Measurements from ENCODE around the gene F13B.
"Not testable (repeated sequence)": the region's sequence is repeated elsewhere in the genome, so short reads cannot be mapped to it uniquely, and the experiment has no call there.

Gene F13B, protein sequence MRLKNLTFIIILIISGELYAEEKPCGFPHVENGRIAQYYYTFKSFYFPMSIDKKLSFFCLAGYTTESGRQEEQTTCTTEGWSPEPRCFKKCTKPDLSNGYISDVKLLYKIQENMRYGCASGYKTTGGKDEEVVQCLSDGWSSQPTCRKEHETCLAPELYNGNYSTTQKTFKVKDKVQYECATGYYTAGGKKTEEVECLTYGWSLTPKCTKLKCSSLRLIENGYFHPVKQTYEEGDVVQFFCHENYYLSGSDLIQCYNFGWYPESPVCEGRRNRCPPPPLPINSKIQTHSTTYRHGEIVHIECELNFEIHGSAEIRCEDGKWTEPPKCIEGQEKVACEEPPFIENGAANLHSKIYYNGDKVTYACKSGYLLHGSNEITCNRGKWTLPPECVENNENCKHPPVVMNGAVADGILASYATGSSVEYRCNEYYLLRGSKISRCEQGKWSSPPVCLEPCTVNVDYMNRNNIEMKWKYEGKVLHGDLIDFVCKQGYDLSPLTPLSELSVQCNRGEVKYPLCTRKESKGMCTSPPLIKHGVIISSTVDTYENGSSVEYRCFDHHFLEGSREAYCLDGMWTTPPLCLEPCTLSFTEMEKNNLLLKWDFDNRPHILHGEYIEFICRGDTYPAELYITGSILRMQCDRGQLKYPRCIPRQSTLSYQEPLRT

DNA sequence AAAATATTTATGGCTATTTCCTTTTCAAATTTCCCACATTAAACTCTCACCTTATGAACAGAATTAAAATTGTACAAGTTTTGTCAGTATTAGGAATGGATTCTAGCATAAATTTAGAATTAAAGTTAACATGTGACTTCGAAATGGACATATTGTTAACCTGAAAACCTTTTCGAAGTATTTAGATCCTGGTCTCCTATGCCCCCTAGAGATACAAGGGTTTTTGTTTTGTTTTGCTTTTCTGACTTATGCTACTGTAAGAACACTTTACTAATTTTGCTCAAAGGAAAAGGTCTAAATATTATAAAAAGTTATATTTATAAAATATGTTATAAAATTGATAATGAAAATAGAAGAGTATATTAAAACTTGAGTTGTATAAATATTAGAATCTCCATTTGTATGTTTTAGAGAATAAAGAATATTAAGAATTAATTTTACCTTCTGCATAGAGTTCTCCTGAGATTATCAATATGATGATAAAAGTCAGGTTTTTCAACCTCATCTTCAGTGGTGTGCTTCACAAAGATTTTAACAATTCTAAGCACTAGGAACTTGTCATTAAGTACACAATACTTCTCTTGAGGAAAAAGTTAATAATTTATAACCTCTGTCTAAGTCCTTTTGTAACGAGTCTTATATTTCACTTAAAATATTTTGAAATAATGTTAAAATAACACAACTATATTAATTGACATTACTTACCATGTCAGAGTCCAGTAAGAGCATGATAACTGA is at the start of gene F13B:
F13B (minus strand) TSS at position 542 of the 738 bp plus-strand sequence; CDS start at position 505, 37 bp downstream.
- DNase-seq (ENCODE audit: low read depth in 1 of 2, low spot score in 1 of 2), result no peak
- no peak for TF ChIP-seq JUND (IDR thresholded peaks at IDR 0.05; ENCODE audit: low read depth)
- in situ Hi-C loops (cut with HindIII; ENCODE audit: low pct_unique_long_range_greater_than_20kb, low sequenced_read_pairs), result no loop called here

DNA sequence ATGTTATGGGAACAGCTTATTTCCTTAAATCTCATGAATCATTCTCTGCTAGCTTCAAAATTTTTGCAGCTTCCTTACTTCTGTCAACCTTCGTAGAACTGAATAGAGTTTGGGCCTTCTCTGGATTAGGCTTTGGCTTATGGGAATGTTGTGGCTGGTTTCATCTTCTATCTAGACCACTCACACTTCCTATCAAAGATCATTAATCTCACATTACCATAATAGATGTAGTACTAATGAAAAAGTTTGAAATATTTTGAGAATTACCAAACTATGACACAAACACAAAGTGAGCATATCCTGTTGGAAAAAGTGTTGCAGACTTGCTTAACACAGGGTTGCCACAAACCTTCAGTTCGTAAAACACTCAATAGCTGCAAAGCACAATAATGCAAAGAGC is 49.1 kb upstream of the F13B start:
- no peak for TF ChIP-seq JUND (IDR thresholded peaks at IDR 0.05; ENCODE audit: low read depth)
- DNase-seq (ENCODE audit: low read depth in 1 of 2, low spot score in 1 of 2), result no peak
- in situ Hi-C loops (cut with HindIII; ENCODE audit: low pct_unique_long_range_greater_than_20kb, low sequenced_read_pairs), result no loop called here

DNA sequence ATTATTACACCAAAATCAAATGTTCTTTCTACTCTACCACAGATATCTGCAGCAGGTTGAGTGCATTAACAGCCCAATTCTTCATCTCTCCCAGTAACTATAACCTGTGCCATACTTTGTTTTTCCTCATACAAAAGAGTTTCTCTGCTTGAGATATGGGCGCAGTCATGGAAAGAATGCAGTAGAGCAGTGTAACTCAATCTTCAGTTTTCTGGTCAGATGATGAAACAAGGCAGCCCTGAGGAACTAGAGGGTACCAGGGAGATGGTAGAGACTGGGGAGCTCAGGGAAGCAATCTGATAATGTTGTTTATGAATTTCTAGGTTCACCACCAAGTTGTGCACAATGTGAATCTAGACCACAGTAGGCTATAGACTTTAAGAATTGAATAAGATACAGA is 39.8 kb upstream of the F13B start:
- TF ChIP-seq JUND (IDR thresholded peaks at IDR 0.05; ENCODE audit: low read depth), result no peak
- in situ Hi-C loops (cut with HindIII; ENCODE audit: low pct_unique_long_range_greater_than_20kb, low sequenced_read_pairs), result no loop called here
- no peak for DNase-seq (ENCODE audit: low read depth in 1 of 2, low spot score in 1 of 2)

DNA sequence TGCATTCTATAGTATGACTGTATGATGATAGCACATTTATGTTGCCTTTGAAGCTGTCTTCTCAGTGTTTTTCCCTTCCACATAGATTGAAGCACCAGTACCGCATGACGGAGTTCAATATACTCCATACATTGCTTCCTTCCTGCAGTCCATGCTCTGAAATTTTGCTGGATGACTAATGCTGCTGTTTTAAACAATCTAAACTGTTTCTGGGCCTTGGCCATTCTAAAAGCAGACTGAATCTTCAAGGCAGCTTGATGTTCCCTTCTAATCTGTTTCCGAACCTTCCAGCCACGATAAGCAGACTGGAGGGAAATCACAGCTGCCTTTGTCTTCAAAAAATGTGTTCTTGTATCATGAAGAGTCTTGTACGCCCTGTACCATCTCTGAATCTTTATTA is 36.2 kb upstream of the F13B start:
- no peak for DNase-seq (ENCODE audit: low read depth in 1 of 2, low spot score in 1 of 2)
- in situ Hi-C loops (cut with HindIII; ENCODE audit: low pct_unique_long_range_greater_than_20kb, low sequenced_read_pairs), result no loop called here
- TF ChIP-seq JUND (IDR thresholded peaks at IDR 0.05; ENCODE audit: low read depth), result no peak

DNA sequence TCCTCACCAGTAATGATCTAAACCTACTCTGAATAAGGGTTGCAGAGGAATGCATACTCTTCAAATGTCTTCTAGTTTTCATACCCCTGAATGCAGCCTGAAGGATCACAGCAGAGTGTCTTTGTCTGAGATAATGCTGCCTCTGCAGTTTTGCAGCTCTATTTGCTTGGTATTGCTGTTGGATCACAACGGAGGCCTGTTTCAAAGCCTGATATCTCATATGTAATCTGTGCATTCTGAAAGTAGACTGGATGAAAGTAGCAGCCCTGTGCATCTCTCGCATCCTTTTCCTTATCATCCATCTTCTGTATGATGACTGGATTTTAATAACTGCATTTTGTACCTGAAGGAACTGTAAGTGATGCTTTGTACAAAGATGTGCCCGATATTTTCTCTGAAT is 34.9 kb upstream of the F13B start:
- in situ Hi-C loops (cut with HindIII; ENCODE audit: low pct_unique_long_range_greater_than_20kb, low sequenced_read_pairs), result no loop called here
- no peak for TF ChIP-seq JUND (IDR thresholded peaks at IDR 0.05; ENCODE audit: low read depth)

DNA sequence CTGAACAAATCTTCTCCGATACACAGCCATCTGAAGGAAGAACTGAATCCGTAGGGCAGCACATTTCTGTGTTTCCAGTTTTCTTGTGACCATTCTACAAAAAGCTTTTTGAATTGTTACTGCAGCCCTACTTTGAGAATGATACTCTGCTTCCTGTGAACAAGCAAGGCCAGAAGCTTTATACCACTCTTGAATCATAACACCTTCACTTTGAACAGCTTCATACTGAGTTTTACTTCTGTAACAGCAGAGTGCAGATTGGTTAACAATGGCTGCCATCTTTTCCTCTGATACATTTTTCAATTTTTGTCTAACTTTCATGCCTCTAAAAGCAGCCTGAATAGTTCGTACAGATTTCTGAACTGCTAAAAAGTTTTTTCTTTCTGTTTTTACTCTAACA is 33.6 kb upstream of the F13B start:
- no peak for DNase-seq (ENCODE audit: low read depth in 1 of 2, low spot score in 1 of 2)
- no peak for TF ChIP-seq JUND (IDR thresholded peaks at IDR 0.05; ENCODE audit: low read depth)
- in situ Hi-C loops (cut with HindIII; ENCODE audit: low pct_unique_long_range_greater_than_20kb, low sequenced_read_pairs), result no loop called here

More for the DNA sequence above, 34.9 kb upstream of the F13B start:
- no peak for DNase-seq (ENCODE audit: low read depth in 1 of 2, low spot score in 1 of 2)

DNA sequence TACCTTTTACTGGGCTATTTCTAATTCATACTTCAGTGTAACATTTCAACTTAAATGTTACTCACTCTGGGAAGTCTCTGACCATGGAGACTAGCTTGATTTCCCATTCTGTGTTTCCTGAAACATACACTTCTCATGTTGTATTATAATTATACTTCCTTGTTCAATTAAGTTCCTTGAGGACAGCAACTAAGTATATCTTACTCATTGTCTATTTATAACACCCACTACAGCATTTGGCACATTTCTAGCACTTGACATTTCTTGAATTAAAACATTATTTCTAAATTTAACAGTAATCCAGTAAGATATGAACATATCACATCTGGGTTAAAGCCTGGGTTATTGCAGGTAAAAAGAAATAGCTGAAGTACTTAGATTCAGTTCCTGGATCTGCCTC is 32.4 kb upstream of the F13B start:
- DNase-seq (ENCODE audit: low read depth in 1 of 2, low spot score in 1 of 2), result no peak
- no peak for TF ChIP-seq JUND (IDR thresholded peaks at IDR 0.05; ENCODE audit: low read depth)
- in situ Hi-C loops (cut with HindIII; ENCODE audit: low pct_unique_long_range_greater_than_20kb, low sequenced_read_pairs), result no loop called here

DNA sequence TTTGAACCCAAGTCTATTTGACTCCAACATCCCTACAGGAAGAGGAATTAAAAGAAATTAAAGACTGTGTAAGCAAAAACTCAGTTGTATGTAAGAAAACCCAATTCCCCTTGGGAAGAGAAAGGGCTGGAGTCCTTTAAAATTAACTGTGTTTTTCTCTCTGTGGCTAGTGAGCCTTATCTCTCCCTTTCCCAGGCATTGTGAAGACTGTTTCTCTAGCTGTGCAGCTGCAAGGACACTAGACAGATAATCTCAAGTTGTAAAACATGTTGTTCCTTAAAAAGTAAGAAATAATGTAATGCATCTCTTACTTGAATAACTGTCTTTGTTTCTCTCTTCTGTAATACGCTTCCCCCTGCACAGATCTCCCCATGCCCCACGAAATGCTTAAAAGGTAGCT is 29.9 kb upstream of the F13B start:
- in situ Hi-C loops (cut with HindIII; ENCODE audit: low pct_unique_long_range_greater_than_20kb, low sequenced_read_pairs); DNase-seq (ENCODE audit: low read depth in 1 of 2, low spot score in 1 of 2): not testable (repeated sequence)

DNA sequence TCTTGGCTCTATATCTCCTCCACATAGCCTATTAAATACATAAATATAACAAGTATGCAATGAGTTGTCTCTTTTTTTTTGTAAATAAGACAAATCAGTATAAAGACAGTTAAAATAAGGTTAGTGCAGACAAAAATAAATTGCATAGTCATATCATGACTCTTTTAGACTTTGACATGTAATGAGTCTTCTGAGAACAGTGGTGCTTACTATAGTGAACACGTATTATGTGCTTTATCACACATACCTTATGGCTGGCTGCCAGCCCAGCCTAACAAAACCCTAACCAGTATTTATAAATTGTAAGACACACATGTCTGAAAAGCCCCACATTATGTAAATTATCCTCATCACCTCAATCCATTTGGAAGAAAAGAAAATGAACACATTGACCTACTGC is 29.1 kb upstream of the F13B start:
- in situ Hi-C loops (cut with HindIII; ENCODE audit: low pct_unique_long_range_greater_than_20kb, low sequenced_read_pairs), result no loop called here
- TF ChIP-seq JUND (IDR thresholded peaks at IDR 0.05; ENCODE audit: low read depth), result no peak
- DNase-seq (ENCODE audit: low read depth in 1 of 2, low spot score in 1 of 2), result no peak

DNA sequence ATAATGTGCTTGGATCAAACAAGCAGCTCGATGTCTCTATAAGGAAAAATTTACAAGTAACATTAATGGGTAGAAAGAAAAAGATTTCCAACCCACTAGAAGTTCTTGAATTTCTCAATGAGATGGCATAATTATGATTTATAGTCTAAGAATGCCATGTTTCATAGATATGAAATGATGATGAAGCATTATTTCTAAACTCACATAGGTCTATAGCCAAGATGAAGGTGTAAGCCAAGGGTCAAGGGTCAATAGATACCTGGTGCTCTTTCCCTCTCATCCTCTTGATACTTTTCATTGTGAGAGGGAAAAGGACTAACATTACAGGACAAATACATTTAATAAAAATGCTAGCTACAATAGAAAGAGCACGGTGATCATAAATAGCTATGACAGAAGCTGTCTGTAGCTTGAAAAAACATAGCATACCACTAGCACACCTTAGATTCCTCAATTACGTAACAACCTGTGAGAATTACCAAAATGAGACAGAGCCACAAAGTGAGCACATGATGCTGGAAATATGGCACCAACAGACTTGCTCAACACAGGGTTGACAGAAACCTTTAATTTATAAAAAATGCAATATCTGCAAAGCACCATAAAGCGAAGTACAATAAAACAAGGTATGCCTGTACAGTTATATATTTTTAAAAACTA is 26.3 kb upstream of the F13B start:
- no peak for DNase-seq (ENCODE audit: low read depth in 1 of 2, low spot score in 1 of 2)
- in situ Hi-C loops (cut with HindIII; ENCODE audit: low pct_unique_long_range_greater_than_20kb, low sequenced_read_pairs), result no loop called here
- no peak for TF ChIP-seq JUND (IDR thresholded peaks at IDR 0.05; ENCODE audit: low read depth)

DNA sequence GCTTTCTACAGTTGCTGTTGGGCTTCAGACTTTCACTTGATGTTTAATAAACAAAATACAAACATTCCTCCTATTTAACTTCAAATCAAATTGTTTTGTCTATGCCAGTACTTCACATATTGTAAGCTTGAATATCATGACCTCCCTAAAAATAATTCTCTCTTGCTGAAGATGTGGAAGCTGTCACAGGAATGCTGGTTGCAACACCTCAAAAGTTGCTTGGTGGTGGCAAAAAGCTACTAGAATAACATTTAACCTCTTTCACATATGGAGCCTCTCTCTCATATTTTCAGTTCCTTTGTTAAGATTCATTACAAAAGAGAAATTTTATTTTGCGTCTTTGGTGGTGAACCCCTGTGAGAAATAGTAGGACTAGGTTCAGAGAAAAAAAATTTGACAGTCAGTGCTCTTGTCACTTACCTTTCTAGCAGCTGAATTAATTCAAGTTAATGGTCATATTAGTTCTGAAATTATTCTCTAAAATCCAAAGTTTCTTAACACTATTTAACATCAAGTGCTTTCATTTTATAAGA is 25.5 kb upstream of the F13B start:
- in situ Hi-C loops (cut with HindIII; ENCODE audit: low pct_unique_long_range_greater_than_20kb, low sequenced_read_pairs), result no loop called here
- no peak for DNase-seq (ENCODE audit: low read depth in 1 of 2, low spot score in 1 of 2)
- TF ChIP-seq JUND (IDR thresholded peaks at IDR 0.05; ENCODE audit: low read depth), result no peak

DNA sequence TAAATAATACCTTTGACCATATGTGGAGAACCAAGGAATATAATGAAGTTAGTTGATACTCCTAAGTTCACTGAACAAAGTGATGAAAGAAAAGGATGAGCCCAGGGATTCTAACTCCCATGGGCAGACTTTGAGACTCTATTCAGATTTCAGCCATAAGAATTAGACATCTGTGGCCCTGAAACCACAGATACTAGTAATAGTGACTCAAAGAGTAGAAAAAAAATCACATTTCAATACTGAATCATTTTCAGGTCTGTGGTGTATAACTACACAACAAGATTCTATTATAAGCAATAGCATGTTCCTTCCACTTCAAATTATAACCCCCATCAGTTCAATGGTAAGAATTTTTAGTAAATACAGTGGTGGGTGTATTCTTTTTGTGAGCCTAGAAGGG is 16.4 kb upstream of the F13B start:
- TF ChIP-seq JUND (IDR thresholded peaks at IDR 0.05; ENCODE audit: low read depth), result no peak
- in situ Hi-C loops (cut with HindIII; ENCODE audit: low pct_unique_long_range_greater_than_20kb, low sequenced_read_pairs), result no loop called here
- no peak for DNase-seq (ENCODE audit: low read depth in 1 of 2, low spot score in 1 of 2)
